Thoracic aorta (tissue), 2 donors: Measurements from ENCODE around the gene ZNF554. TPM values are rescaled to one million over a fixed set of nuclear protein-coding genes. Genes with fewer than 3 reads are reported as not detected.
"Not testable (repeated sequence)": the region's sequence is repeated elsewhere in the genome, so short reads cannot be mapped to it uniquely, and the experiment has no call there.

Experiments used
- ATAC-seq: fragments of 150-250 bp; one replicate; pipeline ENCODE4 v1.8.0; 2017; ENCODE audit warnings: low read depth; ENCODE audit not compliant: insufficient number of reproducible peaks, low FRiP score
- DNase-seq: peaks from one replicate; pipeline ENCODE4 v3.0.0-alpha.2; 2020; ENCODE audit warnings: low spot score
- H3K27ac ChIP-seq, 2 donors: fragments of 200-600 bp; sonication (generic); 1 replicate in 1 of 2; 2 replicates in 1 of 2; pipeline ENCODE4 v1.5.1; 2016; ENCODE audit warnings: mild to moderate bottlenecking in 2 of 2, moderate library complexity in 2 of 2
- H3K27me3 ChIP-seq: fragments of 200-600 bp; sonication (generic); replicated peaks from 2 replicates; pipeline ENCODE4 v1.6.0; 2016; ENCODE audit warnings: mild to moderate bottlenecking; ENCODE audit not compliant: insufficient read depth
- H3K36me3 ChIP-seq: fragments of 200-600 bp; sonication (generic); one replicate; pipeline ENCODE4 v1.5.1; 2016
- H3K4me1 ChIP-seq, 2 donors: fragments of 200-600 bp; sonication (generic); 1 replicate in 1 of 2; 2 replicates in 1 of 2; pipeline versions ENCODE4 v1.5.1 to v1.6.0; 2016; ENCODE audit warnings: low read depth in 2 of 2, mild to moderate bottlenecking in 1 of 2; ENCODE audit not compliant: control insufficient read depth in 1 of 2
- H3K4me3 ChIP-seq: fragments of 200-600 bp; sonication (generic); 2 replicates; pipeline ENCODE4 v1.5.1; 2016; ENCODE audit warnings: mild to moderate bottlenecking
- H3K9me3 ChIP-seq: fragments of 200-600 bp; sonication (generic); 2 replicates; pipeline ENCODE4 v1.5.1; 2016
- total RNA-seq, 2 donors: library from RNA; depleted of rRNA; stranded (reverse); fragments of >200 nt; gene quantifications; one replicate each; pipeline versions ENCODE4 v1.1.0 to v1.2.3, GENCODE V29; 2016
- TF ChIP-seq, protein P1 (sequence below): fragments of 200-600 bp; sonication (generic); IDR thresholded peaks from one replicate; pipeline ENCODE4 v1.5.1; 2019; ENCODE audit warnings: antibody characterized with exemption

The ZNF554 gene
- total RNA-seq, 2 donors from 2014 or later = 2.8 to 4.4 TPM

GRCh38 chr19:2791440-2791839, 28.2 kb upstream of the ZNF554 start:
- TF ChIP-seq, protein P1, sequence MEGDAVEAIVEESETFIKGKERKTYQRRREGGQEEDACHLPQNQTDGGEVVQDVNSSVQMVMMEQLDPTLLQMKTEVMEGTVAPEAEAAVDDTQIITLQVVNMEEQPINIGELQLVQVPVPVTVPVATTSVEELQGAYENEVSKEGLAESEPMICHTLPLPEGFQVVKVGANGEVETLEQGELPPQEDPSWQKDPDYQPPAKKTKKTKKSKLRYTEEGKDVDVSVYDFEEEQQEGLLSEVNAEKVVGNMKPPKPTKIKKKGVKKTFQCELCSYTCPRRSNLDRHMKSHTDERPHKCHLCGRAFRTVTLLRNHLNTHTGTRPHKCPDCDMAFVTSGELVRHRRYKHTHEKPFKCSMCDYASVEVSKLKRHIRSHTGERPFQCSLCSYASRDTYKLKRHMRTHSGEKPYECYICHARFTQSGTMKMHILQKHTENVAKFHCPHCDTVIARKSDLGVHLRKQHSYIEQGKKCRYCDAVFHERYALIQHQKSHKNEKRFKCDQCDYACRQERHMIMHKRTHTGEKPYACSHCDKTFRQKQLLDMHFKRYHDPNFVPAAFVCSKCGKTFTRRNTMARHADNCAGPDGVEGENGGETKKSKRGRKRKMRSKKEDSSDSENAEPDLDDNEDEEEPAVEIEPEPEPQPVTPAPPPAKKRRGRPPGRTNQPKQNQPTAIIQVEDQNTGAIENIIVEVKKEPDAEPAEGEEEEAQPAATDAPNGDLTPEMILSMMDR = no peak
- Histone ChIP-seq H3K4me3 (no peak overlapping the region), H3K4me1 (peaks cover 0 to 1% of the 10 kb centered on the region in 2 donors), H3K9me3 (no peaks in the 10 kb centered on the region), H3K36me3 (no peaks in the 10 kb centered on the region), H3K27me3 (no peaks in the 10 kb centered on the region), H3K27ac (no peak overlapping the region)
- DNase-seq = no peak
- ATAC-seq = no peak

- Histone ChIP-seq H3K27ac (no peak overlapping the region), H3K4me3 (no peak overlapping the region), H3K4me1 (no peaks in the 10 kb centered on the region), H3K27me3 (no peaks in the 10 kb centered on the region), H3K9me3 (no peaks in the 10 kb centered on the region), H3K36me3 (no peaks in the 10 kb centered on the region)
- DNase-seq = no peak
- no peak for ATAC-seq
- TF ChIP-seq, protein P1 = no peak
Measured at GRCh38 chr19:2791876-2792275, 27.8 kb upstream of the ZNF554 start.

- not testable (repeated sequence) for H3K27ac ChIP-seq, H3K4me3 ChIP-seq, H3K4me1 ChIP-seq, H3K9me3 ChIP-seq, ATAC-seq, H3K36me3 ChIP-seq, DNase-seq, H3K27me3 ChIP-seq
Measured at GRCh38 chr19:2792666-2793065, 27.0 kb upstream of the ZNF554 start.

- H3K9me3 ChIP-seq = no peaks in the 10 kb centered on the region
- H3K27me3 ChIP-seq = no peaks in the 10 kb centered on the region
- peaks cover 4% of the 10 kb centered on the region for H3K36me3 ChIP-seq
- no peak overlapping the region for H3K4me3 ChIP-seq
- H3K27ac ChIP-seq = no peak overlapping the region
- TF ChIP-seq, protein P1 = no peak
- no peak for ATAC-seq
- no peaks in the 10 kb centered on the region for H3K4me1 ChIP-seq
- no peak for DNase-seq
Measured at GRCh38 chr19:2793126-2793525, 26.5 kb upstream of the ZNF554 start.

- DNase-seq = no peak
- Histone ChIP-seq H3K4me3 (no peak overlapping the region), H3K4me1 (no peaks in the 10 kb centered on the region), H3K27me3 (no peaks in the 10 kb centered on the region), H3K36me3 (peaks cover 4% of the 10 kb centered on the region), H3K27ac (no peak overlapping the region), H3K9me3 (no peaks in the 10 kb centered on the region)
- no peak for ATAC-seq
- TF ChIP-seq, protein P1 = no peak
Measured at GRCh38 chr19:2793577-2793976, 26.1 kb upstream of the ZNF554 start.
